WTC11 (cell line): ENCODE data around the gene PALB2. TPM values are rescaled to one million over a fixed set of nuclear protein-coding genes. Genes with fewer than 3 reads are reported as not detected.
A peak's percentile ranks its signal among the peaks of the same experiment; 100 is the strongest.

Experiments used
- ATF2 ChIP-seq: sonication (generic); formaldehyde crosslinking; IDR thresholded peaks from 2 replicates; pipeline ENCODE4 v1.8.1; 2022; ENCODE audit warnings: low read depth, missing genetic modification reagents, borderline replicate concordance
- CTCF ChIP-seq: fragments of 200-600 bp; IDR thresholded peaks from 2 replicates; pipeline ENCODE4 v1.8.0; 2022; ENCODE audit warnings: antibody characterized with exemption
- GABPB1 ChIP-seq: sonication (generic); formaldehyde crosslinking; IDR thresholded peaks from 2 replicates; pipeline ENCODE4 v1.8.1; 2023; ENCODE audit warnings: mild to moderate bottlenecking, missing genetic modification reagents
- HMGXB4 ChIP-seq: sonication (generic); formaldehyde crosslinking; IDR thresholded peaks from 2 replicates; pipeline ENCODE4 v1.8.1; 2023; ENCODE audit warnings: mild to moderate bottlenecking, moderate library complexity, missing genetic modification reagents
- KAT7 ChIP-seq: sonication (generic); formaldehyde crosslinking; IDR thresholded peaks from 2 replicates; pipeline ENCODE4 v1.8.1; 2023; ENCODE audit warnings: missing genetic modification reagents, mild to moderate bottlenecking, borderline replicate concordance
- MYBL2 ChIP-seq: sonication (generic); formaldehyde crosslinking; IDR thresholded peaks from 2 replicates; pipeline ENCODE4 v1.8.1; 2023; ENCODE audit warnings: mild to moderate bottlenecking, moderate library complexity, missing genetic modification reagents
- NFE2L1 ChIP-seq: sonication (generic); formaldehyde crosslinking; IDR thresholded peaks from 2 replicates; pipeline ENCODE4 v1.8.1; 2023; ENCODE audit warnings: missing genetic modification reagents
- SMAD3 ChIP-seq: sonication (generic); formaldehyde crosslinking; IDR thresholded peaks from 2 replicates; pipeline ENCODE4 v1.8.0; 2022; ENCODE audit warnings: missing genetic modification reagents, mild to moderate bottlenecking, borderline replicate concordance
- SP1 ChIP-seq: sonication (generic); formaldehyde crosslinking; conservative IDR thresholded peaks from 2 replicates; pipeline ENCODE4 v1.8.1; 2022; ENCODE audit warnings: missing genetic modification reagents
- STAT6 ChIP-seq: sonication (generic); formaldehyde crosslinking; conservative IDR thresholded peaks from 2 replicates; pipeline ENCODE4 v1.8.1; 2023; ENCODE audit warnings: mild to moderate bottlenecking, low read depth, missing genetic modification reagents, moderate library complexity
- TCF7 ChIP-seq: sonication (generic); formaldehyde crosslinking; IDR thresholded peaks from 2 replicates; pipeline ENCODE4 v1.8.0; 2022; ENCODE audit warnings: mild to moderate bottlenecking, low read depth, missing genetic modification reagents, moderate library complexity
- ZNF416 ChIP-seq: fragments of 250-450 bp; sonication (Bioruptor Pico); IDR thresholded peaks from 2 replicates; pipeline ENCODE4 v1.9.0; 2021; ENCODE audit warnings: mild to moderate bottlenecking, inconsistent platforms
- total RNA-seq: library from RNA; stranded (reverse); gene quantifications from 3 replicates; pipeline ENCODE4 v1.2.3, GENCODE V29; 2021
- TF ChIP-seq, protein P1 (sequence below): sonication (generic); formaldehyde crosslinking; IDR thresholded peaks from 2 replicates; pipeline ENCODE4 v1.8.1; 2023; ENCODE audit warnings: mild to moderate bottlenecking, missing genetic modification reagents, moderate library complexity
- TF ChIP-seq, protein P2 (sequence below): sonication (generic); formaldehyde crosslinking; IDR thresholded peaks from 2 replicates; pipeline ENCODE4 v1.8.1; 2023; ENCODE audit warnings: mild to moderate bottlenecking, missing genetic modification reagents
- TF ChIP-seq, protein P3 (sequence below): sonication (generic); formaldehyde crosslinking; IDR thresholded peaks from 2 replicates; pipeline ENCODE4 v1.8.0; 2023; ENCODE audit warnings: missing genetic modification reagents, mild to moderate bottlenecking, borderline replicate concordance
- TF ChIP-seq, protein P4 (sequence below): fragments of 250-450 bp; sonication (Bioruptor Pico); IDR thresholded peaks from 2 replicates; pipeline ENCODE4 v1.9.0; 2021; ENCODE audit warnings: mild to moderate bottlenecking, borderline replicate concordance
- TF ChIP-seq, protein P5 (sequence below): sonication (generic); formaldehyde crosslinking; IDR thresholded peaks from 2 replicates; pipeline ENCODE4 v1.8.0; 2022; ENCODE audit warnings: mild to moderate bottlenecking, missing genetic modification reagents

Gene PALB2
- total RNA-seq, 1 experiment from 2014 or later, result 32.1 TPM

DNA sequence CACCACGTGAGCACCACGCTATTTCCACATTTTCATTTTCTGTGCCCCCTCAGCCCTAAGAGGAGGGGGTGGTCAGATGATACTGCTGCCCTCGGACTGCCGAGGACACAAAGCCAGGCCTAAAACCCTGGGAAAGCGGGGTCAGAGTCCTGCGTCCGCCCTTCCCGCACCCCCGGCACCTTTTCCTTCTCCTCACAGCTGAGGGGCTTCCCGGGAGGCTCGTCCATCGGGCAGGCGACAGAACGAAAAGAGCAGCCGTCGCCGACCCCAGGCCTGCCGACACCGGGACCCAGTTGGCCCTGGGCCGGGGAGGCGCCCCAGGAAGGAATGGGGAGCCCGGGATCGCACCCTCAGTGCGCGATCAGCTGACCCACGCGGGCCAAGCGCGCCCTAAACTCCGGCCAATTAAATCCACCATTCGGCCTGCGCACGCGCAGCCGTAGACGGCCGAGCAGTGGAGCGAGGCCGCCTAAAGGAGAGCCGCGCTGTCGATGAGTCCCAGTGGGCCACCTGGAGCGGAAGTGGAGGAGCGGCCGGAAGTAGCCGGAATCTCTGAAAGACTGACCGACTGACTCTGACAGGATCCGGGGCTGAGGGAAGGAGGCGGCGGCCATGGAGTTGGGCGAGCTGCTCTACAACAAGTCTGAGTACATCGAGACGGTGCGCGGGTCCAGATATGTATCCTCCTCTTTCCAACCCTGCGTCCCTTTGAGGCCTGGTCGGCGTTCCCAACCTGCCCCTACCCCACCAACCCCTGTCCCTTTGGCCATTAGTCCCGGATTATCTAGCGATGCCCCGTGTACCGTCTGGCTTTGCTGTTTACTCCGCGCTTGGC, at the start of gene PALB2, which contains the start of gene DCTN5 (continued):
- TF ChIP-seq SMAD3 (CRISPR knock-in tag) (no peak), TCF7 (CRISPR knock-in tag) (no peak), CTCF (no peak), KAT7 (CRISPR knock-in tag) (0 out of 2 replicates have a peak, but pooled peaks have one; percentile 68), ZNF416 (CRISPR knock-in tag) (no peak), GABPB1 (CRISPR knock-in tag) (peak; percentile 85), ATF2 (CRISPR knock-in tag) (no peak), MYBL2 (CRISPR knock-in tag) (no peak), STAT6 (CRISPR knock-in tag) (no peak), NFE2L1 (CRISPR knock-in tag) (no peak), HMGXB4 (CRISPR knock-in tag) (peak; percentile 47), SP1 (CRISPR knock-in tag) (peak; percentile 61)
- TF ChIP-seq, protein P1, sequence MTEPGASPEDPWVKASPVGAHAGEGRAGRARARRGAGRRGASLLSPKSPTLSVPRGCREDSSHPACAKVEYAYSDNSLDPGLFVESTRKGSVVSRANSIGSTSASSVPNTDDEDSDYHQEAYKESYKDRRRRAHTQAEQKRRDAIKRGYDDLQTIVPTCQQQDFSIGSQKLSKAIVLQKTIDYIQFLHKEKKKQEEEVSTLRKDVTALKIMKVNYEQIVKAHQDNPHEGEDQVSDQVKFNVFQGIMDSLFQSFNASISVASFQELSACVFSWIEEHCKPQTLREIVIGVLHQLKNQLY (CRISPR knock-in tag), result no peak
- TF ChIP-seq, protein P2, sequence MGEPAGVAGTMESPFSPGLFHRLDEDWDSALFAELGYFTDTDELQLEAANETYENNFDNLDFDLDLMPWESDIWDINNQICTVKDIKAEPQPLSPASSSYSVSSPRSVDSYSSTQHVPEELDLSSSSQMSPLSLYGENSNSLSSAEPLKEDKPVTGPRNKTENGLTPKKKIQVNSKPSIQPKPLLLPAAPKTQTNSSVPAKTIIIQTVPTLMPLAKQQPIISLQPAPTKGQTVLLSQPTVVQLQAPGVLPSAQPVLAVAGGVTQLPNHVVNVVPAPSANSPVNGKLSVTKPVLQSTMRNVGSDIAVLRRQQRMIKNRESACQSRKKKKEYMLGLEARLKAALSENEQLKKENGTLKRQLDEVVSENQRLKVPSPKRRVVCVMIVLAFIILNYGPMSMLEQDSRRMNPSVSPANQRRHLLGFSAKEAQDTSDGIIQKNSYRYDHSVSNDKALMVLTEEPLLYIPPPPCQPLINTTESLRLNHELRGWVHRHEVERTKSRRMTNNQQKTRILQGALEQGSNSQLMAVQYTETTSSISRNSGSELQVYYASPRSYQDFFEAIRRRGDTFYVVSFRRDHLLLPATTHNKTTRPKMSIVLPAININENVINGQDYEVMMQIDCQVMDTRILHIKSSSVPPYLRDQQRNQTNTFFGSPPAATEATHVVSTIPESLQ, result no peak
- TF ChIP-seq, protein P3, sequence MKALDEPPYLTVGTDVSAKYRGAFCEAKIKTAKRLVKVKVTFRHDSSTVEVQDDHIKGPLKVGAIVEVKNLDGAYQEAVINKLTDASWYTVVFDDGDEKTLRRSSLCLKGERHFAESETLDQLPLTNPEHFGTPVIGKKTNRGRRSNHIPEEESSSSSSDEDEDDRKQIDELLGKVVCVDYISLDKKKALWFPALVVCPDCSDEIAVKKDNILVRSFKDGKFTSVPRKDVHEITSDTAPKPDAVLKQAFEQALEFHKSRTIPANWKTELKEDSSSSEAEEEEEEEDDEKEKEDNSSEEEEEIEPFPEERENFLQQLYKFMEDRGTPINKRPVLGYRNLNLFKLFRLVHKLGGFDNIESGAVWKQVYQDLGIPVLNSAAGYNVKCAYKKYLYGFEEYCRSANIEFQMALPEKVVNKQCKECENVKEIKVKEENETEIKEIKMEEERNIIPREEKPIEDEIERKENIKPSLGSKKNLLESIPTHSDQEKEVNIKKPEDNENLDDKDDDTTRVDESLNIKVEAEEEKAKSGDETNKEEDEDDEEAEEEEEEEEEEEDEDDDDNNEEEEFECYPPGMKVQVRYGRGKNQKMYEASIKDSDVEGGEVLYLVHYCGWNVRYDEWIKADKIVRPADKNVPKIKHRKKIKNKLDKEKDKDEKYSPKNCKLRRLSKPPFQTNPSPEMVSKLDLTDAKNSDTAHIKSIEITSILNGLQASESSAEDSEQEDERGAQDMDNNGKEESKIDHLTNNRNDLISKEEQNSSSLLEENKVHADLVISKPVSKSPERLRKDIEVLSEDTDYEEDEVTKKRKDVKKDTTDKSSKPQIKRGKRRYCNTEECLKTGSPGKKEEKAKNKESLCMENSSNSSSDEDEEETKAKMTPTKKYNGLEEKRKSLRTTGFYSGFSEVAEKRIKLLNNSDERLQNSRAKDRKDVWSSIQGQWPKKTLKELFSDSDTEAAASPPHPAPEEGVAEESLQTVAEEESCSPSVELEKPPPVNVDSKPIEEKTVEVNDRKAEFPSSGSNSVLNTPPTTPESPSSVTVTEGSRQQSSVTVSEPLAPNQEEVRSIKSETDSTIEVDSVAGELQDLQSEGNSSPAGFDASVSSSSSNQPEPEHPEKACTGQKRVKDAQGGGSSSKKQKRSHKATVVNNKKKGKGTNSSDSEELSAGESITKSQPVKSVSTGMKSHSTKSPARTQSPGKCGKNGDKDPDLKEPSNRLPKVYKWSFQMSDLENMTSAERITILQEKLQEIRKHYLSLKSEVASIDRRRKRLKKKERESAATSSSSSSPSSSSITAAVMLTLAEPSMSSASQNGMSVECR, result peak; percentile 74
- TF ChIP-seq, protein P4, sequence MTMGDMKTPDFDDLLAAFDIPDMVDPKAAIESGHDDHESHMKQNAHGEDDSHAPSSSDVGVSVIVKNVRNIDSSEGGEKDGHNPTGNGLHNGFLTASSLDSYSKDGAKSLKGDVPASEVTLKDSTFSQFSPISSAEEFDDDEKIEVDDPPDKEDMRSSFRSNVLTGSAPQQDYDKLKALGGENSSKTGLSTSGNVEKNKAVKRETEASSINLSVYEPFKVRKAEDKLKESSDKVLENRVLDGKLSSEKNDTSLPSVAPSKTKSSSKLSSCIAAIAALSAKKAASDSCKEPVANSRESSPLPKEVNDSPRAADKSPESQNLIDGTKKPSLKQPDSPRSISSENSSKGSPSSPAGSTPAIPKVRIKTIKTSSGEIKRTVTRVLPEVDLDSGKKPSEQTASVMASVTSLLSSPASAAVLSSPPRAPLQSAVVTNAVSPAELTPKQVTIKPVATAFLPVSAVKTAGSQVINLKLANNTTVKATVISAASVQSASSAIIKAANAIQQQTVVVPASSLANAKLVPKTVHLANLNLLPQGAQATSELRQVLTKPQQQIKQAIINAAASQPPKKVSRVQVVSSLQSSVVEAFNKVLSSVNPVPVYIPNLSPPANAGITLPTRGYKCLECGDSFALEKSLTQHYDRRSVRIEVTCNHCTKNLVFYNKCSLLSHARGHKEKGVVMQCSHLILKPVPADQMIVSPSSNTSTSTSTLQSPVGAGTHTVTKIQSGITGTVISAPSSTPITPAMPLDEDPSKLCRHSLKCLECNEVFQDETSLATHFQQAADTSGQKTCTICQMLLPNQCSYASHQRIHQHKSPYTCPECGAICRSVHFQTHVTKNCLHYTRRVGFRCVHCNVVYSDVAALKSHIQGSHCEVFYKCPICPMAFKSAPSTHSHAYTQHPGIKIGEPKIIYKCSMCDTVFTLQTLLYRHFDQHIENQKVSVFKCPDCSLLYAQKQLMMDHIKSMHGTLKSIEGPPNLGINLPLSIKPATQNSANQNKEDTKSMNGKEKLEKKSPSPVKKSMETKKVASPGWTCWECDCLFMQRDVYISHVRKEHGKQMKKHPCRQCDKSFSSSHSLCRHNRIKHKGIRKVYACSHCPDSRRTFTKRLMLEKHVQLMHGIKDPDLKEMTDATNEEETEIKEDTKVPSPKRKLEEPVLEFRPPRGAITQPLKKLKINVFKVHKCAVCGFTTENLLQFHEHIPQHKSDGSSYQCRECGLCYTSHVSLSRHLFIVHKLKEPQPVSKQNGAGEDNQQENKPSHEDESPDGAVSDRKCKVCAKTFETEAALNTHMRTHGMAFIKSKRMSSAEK (CRISPR knock-in tag), result no peak
- TF ChIP-seq, protein P5, sequence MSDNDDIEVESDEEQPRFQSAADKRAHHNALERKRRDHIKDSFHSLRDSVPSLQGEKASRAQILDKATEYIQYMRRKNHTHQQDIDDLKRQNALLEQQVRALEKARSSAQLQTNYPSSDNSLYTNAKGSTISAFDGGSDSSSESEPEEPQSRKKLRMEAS (CRISPR knock-in tag), result peak; percentile 86
